K562 (cell line): ENCODE results near the gene NR1I3.

ENCODE experiments used
- CBX5 ChIP-seq: IDR thresholded peaks from 2 replicates; pipeline ENCODE4 v1.6.1; 2014; ENCODE audit warnings: low read depth, borderline replicate concordance
- CTCF ChIP-seq, 3 experiments: IDR thresholded peaks in 2 of 3; conservative IDR thresholded peaks in 1 of 3; 2 replicates each; pipeline ENCODE4 v1.5.1; 2011 to 2012; ENCODE audit warnings: low read length in 3 of 3, mild to moderate bottlenecking in 3 of 3, control low read depth in 2 of 3, improper control_type of control experiment in 1 of 3, inconsistent platforms in 1 of 3, low read depth in 1 of 3, mixed read lengths in 1 of 3, moderate library complexity in 1 of 3; ENCODE audit not compliant: insufficient read depth in 2 of 3
- ELK1 ChIP-seq: sonication (generic); formaldehyde crosslinking; IDR thresholded peaks from 2 replicates; pipeline ENCODE4 v1.8.1; 2022; ENCODE audit warnings: missing genetic modification reagents
- ETV6 ChIP-seq, 3 experiments: fragments of 150-350 bp in 1 of 3; sonication (generic) in 1 of 3; formaldehyde crosslinking in 1 of 3; IDR thresholded peaks; 2 replicates each; pipeline versions ENCODE4 v1.6.1 to v1.8.0; 2014 to 2022; ENCODE audit warnings: borderline replicate concordance in 2 of 3, low read depth in 2 of 3, antibody characterized with exemption in 1 of 3, low read length in 1 of 3, mild to moderate bottlenecking in 1 of 3, missing genetic modification reagents in 1 of 3

GRCh38 chr1:161198897-161199431, 39.0 kb downstream of the NR1I3 start, which contains the start of gene ADAMTS4:
- TF ChIP-seq ETV6 (IDR thresholded peaks at IDR 0.05; ENCODE audit: borderline replicate concordance in 1 of 2, low read depth in 2 of 2, low read length in 1 of 2), result no peak
- TF ChIP-seq ETV6 (CRISPR knock-in tag; IDR thresholded peaks at IDR 0.05; ENCODE audit: borderline replicate concordance), result no peak
- no peak for TF ChIP-seq CBX5
- TF ChIP-seq ELK1 (CRISPR knock-in tag), result no peak
- TF ChIP-seq CTCF (IDR thresholded peaks at IDR 0.05 in 2 of 3, conservative IDR thresholded peaks at IDR 0.05 in 1 of 3; ENCODE audit: insufficient read depth in 2 of 3, low read depth in 1 of 3, low read length in 3 of 3), result no peak
